Gastrocnemius medialis (tissue), 4 donors: ENCODE measurements around the gene MEN1.

Experiments
- POLR2A ChIP-seq, 2 donors: fragments of 450-650 bp; IDR thresholded peaks; one replicate each; pipeline ENCODE4 v1.6.1; 2017; ENCODE audit warnings: antibody characterized with exemption in 2 of 2, mild to moderate bottlenecking in 2 of 2, moderate library complexity in 2 of 2
- TF ChIP-seq, protein P1 (sequence below), 5 experiments: fragments of 450-650 bp in 3 of 5; fragments of 200-600 bp in 2 of 5; sonication (generic) in 2 of 5; IDR thresholded peaks in 4 of 5; conservative IDR thresholded peaks in 1 of 5; 1 replicate in 4 of 5; 2 replicates in 1 of 5; pipeline ENCODE4 v1.5.1; 2016 to 2019; ENCODE audit warnings: antibody characterized with exemption in 5 of 5, mild to moderate bottlenecking in 3 of 5, moderate library complexity in 3 of 5

DNA sequence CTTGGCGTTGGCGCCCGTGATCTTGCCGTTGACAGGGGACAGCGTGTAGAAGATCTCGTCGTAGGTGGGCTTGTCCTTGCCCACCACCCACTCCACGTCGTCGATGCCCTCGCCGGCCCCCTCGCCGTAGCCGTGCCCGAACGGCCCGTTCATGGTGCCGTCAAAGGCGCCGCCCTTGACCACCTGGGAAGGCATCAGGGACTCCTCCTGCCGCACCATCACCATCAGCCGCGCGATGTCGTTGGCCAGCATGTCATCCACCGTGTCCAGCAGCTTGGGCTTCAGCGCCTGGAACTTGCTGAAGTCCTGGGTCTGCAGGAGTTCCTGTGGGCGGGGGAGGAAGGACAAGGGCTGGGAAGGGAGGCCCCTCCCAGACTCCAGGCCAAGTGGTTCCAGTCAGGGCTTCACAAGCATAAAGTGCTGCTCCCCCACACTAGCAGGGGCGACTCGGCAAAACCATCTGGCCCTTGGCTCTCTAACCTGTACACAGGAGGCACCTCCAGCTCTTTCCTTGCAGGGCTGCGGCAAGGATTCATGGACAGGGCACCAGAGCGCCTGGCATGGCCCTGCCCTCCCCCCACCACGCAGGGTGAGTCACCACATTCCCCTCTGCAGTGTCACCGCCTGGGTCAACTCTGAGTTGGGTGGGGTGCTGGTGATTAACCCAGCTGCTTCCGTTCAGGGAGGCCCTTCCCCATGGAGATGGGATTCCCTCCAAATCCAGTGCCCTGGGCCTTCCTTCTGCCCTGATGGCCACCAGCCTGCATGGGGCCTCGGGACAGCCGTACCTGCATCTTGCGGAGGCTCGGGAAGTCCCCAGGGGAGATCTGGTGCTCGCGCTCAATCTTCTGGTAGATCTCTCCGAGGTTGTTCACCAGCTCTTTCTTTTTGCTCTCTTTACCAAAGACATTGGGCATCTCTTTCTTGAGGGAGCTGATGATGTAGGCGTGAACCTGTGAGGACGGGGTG, 44.5 kb upstream of the MEN1 start:
- TF ChIP-seq, protein P1, sequence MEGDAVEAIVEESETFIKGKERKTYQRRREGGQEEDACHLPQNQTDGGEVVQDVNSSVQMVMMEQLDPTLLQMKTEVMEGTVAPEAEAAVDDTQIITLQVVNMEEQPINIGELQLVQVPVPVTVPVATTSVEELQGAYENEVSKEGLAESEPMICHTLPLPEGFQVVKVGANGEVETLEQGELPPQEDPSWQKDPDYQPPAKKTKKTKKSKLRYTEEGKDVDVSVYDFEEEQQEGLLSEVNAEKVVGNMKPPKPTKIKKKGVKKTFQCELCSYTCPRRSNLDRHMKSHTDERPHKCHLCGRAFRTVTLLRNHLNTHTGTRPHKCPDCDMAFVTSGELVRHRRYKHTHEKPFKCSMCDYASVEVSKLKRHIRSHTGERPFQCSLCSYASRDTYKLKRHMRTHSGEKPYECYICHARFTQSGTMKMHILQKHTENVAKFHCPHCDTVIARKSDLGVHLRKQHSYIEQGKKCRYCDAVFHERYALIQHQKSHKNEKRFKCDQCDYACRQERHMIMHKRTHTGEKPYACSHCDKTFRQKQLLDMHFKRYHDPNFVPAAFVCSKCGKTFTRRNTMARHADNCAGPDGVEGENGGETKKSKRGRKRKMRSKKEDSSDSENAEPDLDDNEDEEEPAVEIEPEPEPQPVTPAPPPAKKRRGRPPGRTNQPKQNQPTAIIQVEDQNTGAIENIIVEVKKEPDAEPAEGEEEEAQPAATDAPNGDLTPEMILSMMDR (IDR thresholded peaks at IDR 0.05 in 4 of 5, conservative IDR thresholded peaks at IDR 0.05 in 1 of 5), result no peak
- peak in 1 of 2 donors; percentile 14 for TF ChIP-seq POLR2A (IDR thresholded peaks at IDR 0.05)
